ENCODE results near the gene TPSD1. TPM values are rescaled to one million over a fixed set of nuclear protein-coding genes. Genes with fewer than 3 reads are reported as not detected.
"Not testable (repeated sequence)": the region's sequence is repeated elsewhere in the genome, so short reads cannot be mapped to it uniquely, and the experiment has no call there.

TPSD1 gene
- total RNA-seq, 1 donor from 2014 or later: not detected

GRCh38 chr16:1293921-1294656, 38.2 kb downstream of the TPSD1 start:
- Mint-ChIP-seq H3K27ac (no peak overlapping the region), H3K36me3 (ENCODE audit: low read depth) (no peaks in the 10 kb centered on the region), H3K9me3 (no peaks in the 10 kb centered on the region), H3K4me3 (no peak overlapping the region), H3K27me3 (peaks cover 33% of the 10 kb centered on the region), H3K4me1 (peaks cover 6% of the 10 kb centered on the region)
- DNase-seq: no peak
- intact Hi-C loops (cut with micrococcal nuclease): no loop called here

- no peak for DNase-seq
- no peaks in the 10 kb centered on the region for H3K9me3 Mint-ChIP-seq
- intact Hi-C loops (cut with micrococcal nuclease): no loop called here
- H3K27ac Mint-ChIP-seq: no peak overlapping the region
- no peak overlapping the region for H3K4me3 Mint-ChIP-seq
- H3K27me3 Mint-ChIP-seq: peaks cover 24% of the 10 kb centered on the region
- peaks cover 6% of the 10 kb centered on the region for H3K4me1 Mint-ChIP-seq
- H3K36me3 Mint-ChIP-seq (ENCODE audit: low read depth): no peaks in the 10 kb centered on the region
These were observed 39.6 kb downstream of the TPSD1 start for GRCh38 chr16:1295465-1295864.

GRCh38 chr16:1296688-1297017, 40.8 kb downstream of the TPSD1 start:
- H3K36me3 Mint-ChIP-seq (ENCODE audit: low read depth); H3K9me3 Mint-ChIP-seq; H3K27ac Mint-ChIP-seq; H3K4me1 Mint-ChIP-seq; DNase-seq; intact Hi-C loops (cut with micrococcal nuclease): not testable (repeated sequence)
- peak overlapping the region; percentile 1 for H3K4me3 Mint-ChIP-seq
- H3K27me3 Mint-ChIP-seq: peaks cover 17% of the 10 kb centered on the region

GRCh38 chr16:1297018-1297696, 41.3 kb downstream of the TPSD1 start:
- H3K27me3 Mint-ChIP-seq: peaks cover 12% of the 10 kb centered on the region
- no peaks in the 10 kb centered on the region for H3K9me3 Mint-ChIP-seq
- peaks cover 12% of the 10 kb centered on the region for H3K4me1 Mint-ChIP-seq
- H3K4me3 Mint-ChIP-seq: peak overlapping the region; percentile 1
- no peak for DNase-seq
- H3K36me3 Mint-ChIP-seq (ENCODE audit: low read depth): no peaks in the 10 kb centered on the region
- intact Hi-C loops (cut with micrococcal nuclease): no loop called here
- no peak overlapping the region for H3K27ac Mint-ChIP-seq

- Mint-ChIP-seq H3K36me3 (ENCODE audit: low read depth) (no peaks in the 10 kb centered on the region), H3K27ac (peak overlapping the region; percentile 65), H3K4me3 (no peak overlapping the region), H3K27me3 (peaks cover 10% of the 10 kb centered on the region), H3K9me3 (no peaks in the 10 kb centered on the region), H3K4me1 (peaks cover 13% of the 10 kb centered on the region)
- no peak for DNase-seq
- intact Hi-C loops (cut with micrococcal nuclease): no loop called here
These were observed 42.5 kb downstream of the TPSD1 start for GRCh38 chr16:1298406-1298805.

- Mint-ChIP-seq H3K36me3 (ENCODE audit: low read depth) (no peaks in the 10 kb centered on the region), H3K4me1 (peaks cover 19% of the 10 kb centered on the region)
- no peak for DNase-seq
These were observed 43.4 kb downstream of the TPSD1 start for GRCh38 chr16:1299012-1299867.

GRCh38 chr16:1299868-1300203, 44.0 kb downstream of the TPSD1 start:
- H3K4me1 Mint-ChIP-seq: peaks cover 21% of the 10 kb centered on the region
- intact Hi-C loops (cut with micrococcal nuclease): no loop called here
- H3K36me3 Mint-ChIP-seq (ENCODE audit: low read depth): no peaks in the 10 kb centered on the region
- H3K4me3 Mint-ChIP-seq: no peak overlapping the region
- H3K9me3 Mint-ChIP-seq: no peaks in the 10 kb centered on the region
- no peak for DNase-seq
- peaks cover 5% of the 10 kb centered on the region for H3K27me3 Mint-ChIP-seq
- no peak overlapping the region for H3K27ac Mint-ChIP-seq

More at GRCh38 chr16:1299012-1299867, 43.4 kb downstream of the TPSD1 start:
- Mint-ChIP-seq H3K27ac (no peak overlapping the region), H3K27me3 (peaks cover 8% of the 10 kb centered on the region), H3K4me3 (no peak overlapping the region), H3K9me3 (no peaks in the 10 kb centered on the region)
- intact Hi-C loops (cut with micrococcal nuclease): no loop called here

- peaks cover 21% of the 10 kb centered on the region for H3K4me1 Mint-ChIP-seq
- H3K36me3 Mint-ChIP-seq (ENCODE audit: low read depth): no peaks in the 10 kb centered on the region
- peak; percentile 95 for DNase-seq
- peaks cover 5% of the 10 kb centered on the region for H3K27me3 Mint-ChIP-seq
- H3K9me3 Mint-ChIP-seq: no peaks in the 10 kb centered on the region
- H3K27ac Mint-ChIP-seq: no peak overlapping the region
- intact Hi-C loops (cut with micrococcal nuclease): no loop called here
- H3K4me3 Mint-ChIP-seq: peak overlapping the region; percentile 39
These were observed 45.0 kb downstream of the TPSD1 start for GRCh38 chr16:1300664-1301476.

GRCh38 chr16:1301562-1301961, 45.7 kb downstream of the TPSD1 start:
- intact Hi-C loops (cut with micrococcal nuclease): no loop called here

GRCh38 chr16:1305823-1306222, 50.0 kb downstream of the TPSD1 start:
- DNase-seq: no peak
- Mint-ChIP-seq H3K4me1 (peaks cover 27% of the 10 kb centered on the region), H3K4me3 (no peak overlapping the region), H3K27me3 (no peaks in the 10 kb centered on the region), H3K27ac (no peak overlapping the region), H3K9me3 (peaks cover 3% of the 10 kb centered on the region), H3K36me3 (ENCODE audit: low read depth) (peaks cover 12% of the 10 kb centered on the region)
- intact Hi-C loops (cut with micrococcal nuclease): loop anchor here (5.0 kb wide), 1 partner anchor 306 kb away; the partner anchor contains the start of genes CRAMP1 and IFT140

More at GRCh38 chr16:1301562-1301961, 45.7 kb downstream of the TPSD1 start:
- Mint-ChIP-seq H3K4me1 (peaks cover 22% of the 10 kb centered on the region), H3K36me3 (ENCODE audit: low read depth) (no peaks in the 10 kb centered on the region), H3K27ac (no peak overlapping the region), H3K9me3 (no peaks in the 10 kb centered on the region), H3K27me3 (peaks cover 5% of the 10 kb centered on the region), H3K4me3 (peak overlapping the region; percentile 39)
- DNase-seq: no peak

- H3K36me3 Mint-ChIP-seq (ENCODE audit: low read depth): peaks cover 17% of the 10 kb centered on the region
- H3K27me3 Mint-ChIP-seq: no peaks in the 10 kb centered on the region
- H3K9me3 Mint-ChIP-seq: peaks cover 3% of the 10 kb centered on the region
- no peak for DNase-seq
- peak overlapping the region; percentile 45 for H3K4me3 Mint-ChIP-seq
- H3K27ac Mint-ChIP-seq: peak overlapping the region; percentile 75
- peaks cover 30% of the 10 kb centered on the region for H3K4me1 Mint-ChIP-seq
- intact Hi-C loops (cut with micrococcal nuclease): loop anchor here (5.0 kb wide), 1 partner anchor 306 kb away; the partner anchor contains the start of genes CRAMP1 and IFT140
These were observed 50.5 kb downstream of the TPSD1 start for GRCh38 chr16:1306334-1306733.

- H3K9me3 Mint-ChIP-seq: peaks cover 3% of the 10 kb centered on the region
- H3K4me1 Mint-ChIP-seq: peaks cover 29% of the 10 kb centered on the region
- peak overlapping the region; percentile 99 for H3K27ac Mint-ChIP-seq
- no peaks in the 10 kb centered on the region for H3K27me3 Mint-ChIP-seq
- no peak for DNase-seq
- intact Hi-C loops (cut with micrococcal nuclease): loop anchor here (2.0 to 5.0 kb wide), 4 partner anchors 34 to 568 kb away; partner anchors contain the start of genes CIAO3, CRAMP1, IFT140 and UQCC4
- peaks cover 22% of the 10 kb centered on the region for H3K36me3 Mint-ChIP-seq (ENCODE audit: low read depth)
- H3K4me3 Mint-ChIP-seq: peak overlapping the region; percentile 85
These were observed 52.4 kb downstream of the TPSD1 start for GRCh38 chr16:1308036-1308976.
